ENCODE measurements around the gene ADAMTS18.

- TF ChIP-seq CTCF (IDR thresholded peaks at IDR 0.05; ENCODE audit: insufficient read depth, low read depth, low read length) (peak; percentile 29), EZH2 (IDR thresholded peaks at IDR 0.05; ENCODE audit: insufficient read depth, low read length) (no peak)
These were observed 3.0 kb upstream of the ADAMTS18 start for GRCh38 chr16:77437859-77438258.
